Effector memory CD8-positive, alpha-beta T cell (primary cell): ENCODE results near the gene CD84.
A peak's percentile ranks its signal among the peaks of the same experiment; 100 is the strongest.
"Not testable (repeated sequence)": the region's sequence is repeated elsewhere in the genome, so short reads cannot be mapped to it uniquely, and the experiment has no call there.

Source experiments
- ATAC-seq: fragments of 150-1000 bp; cut with Tn5 transposase; replicated peaks from 2 replicates; pipeline ENCODE4 v1.10.0; 2021; ENCODE audit warnings: mild to moderate bottlenecking, moderate library complexity
- DNase-seq, 3 experiments: peaks; one replicate each; pipeline ENCODE4 v3.0.0; 2021
- H3K27ac Mint-ChIP-seq, 2 donors: one replicate each; pipeline ENCODE4 v1.8.0; 2022; ENCODE audit warnings: mild to moderate bottlenecking in 2 of 2, mixed read lengths in 2 of 2, moderate library complexity in 2 of 2
- H3K27me3 Mint-ChIP-seq, 2 donors: one replicate each; pipeline ENCODE4 v1.8.0; 2022; ENCODE audit warnings: mixed read lengths in 2 of 2
- H3K36me3 Mint-ChIP-seq: one replicate; pipeline ENCODE4 v1.8.0; 2022; ENCODE audit warnings: mild to moderate bottlenecking, moderate library complexity, mixed read lengths; ENCODE audit not compliant: insufficient read depth
- H3K4me1 Mint-ChIP-seq, 2 donors: one replicate each; pipeline ENCODE4 v1.8.0; 2022; ENCODE audit warnings: low read depth in 2 of 2, mixed read lengths in 2 of 2
- H3K4me3 Mint-ChIP-seq, 2 donors: one replicate each; pipeline ENCODE4 v1.8.0; 2022; ENCODE audit warnings: mild to moderate bottlenecking in 2 of 2, mixed read lengths in 2 of 2, moderate library complexity in 2 of 2
- H3K9me3 Mint-ChIP-seq, 2 donors: one replicate each; pipeline ENCODE4 v1.8.0; 2022; ENCODE audit warnings: mixed read lengths in 2 of 2

Gene CD84

DNA sequence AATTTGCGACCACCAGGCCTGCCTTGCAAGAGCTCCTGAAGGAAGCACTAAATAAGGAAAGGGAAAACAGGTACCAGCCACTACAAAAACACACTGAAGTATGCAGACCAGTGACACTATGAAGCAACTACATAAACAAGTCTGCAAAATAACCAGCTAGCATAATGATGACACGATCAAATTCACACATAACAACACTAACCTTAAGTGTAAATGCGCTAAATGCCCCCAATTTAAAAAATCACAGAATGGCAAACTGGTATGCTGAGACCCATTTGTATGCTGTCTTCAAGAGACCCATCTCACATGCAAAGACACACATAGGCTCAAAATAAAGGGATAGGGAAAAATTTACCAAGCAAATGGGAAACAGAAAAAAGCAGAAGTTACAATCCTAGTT lies 19.9 kb downstream of the CD84 start:
- peaks cover 39% of the 10 kb centered on the region for H3K36me3 Mint-ChIP-seq

GRCh38 chr1:160558660-160559380 lies 20.5 kb downstream of the CD84 start:
- ATAC-seq (peak; percentile 38), DNase-seq (no peak)
- Mint-ChIP-seq H3K27me3 (no peaks in the 10 kb centered on the region), H3K4me3 (peak overlapping the region; percentile 68 to 81), H3K27ac (peak overlapping the region; percentile 91 to 97), H3K36me3 (peaks cover 39% of the 10 kb centered on the region), H3K9me3 (peaks cover 0 to 2% of the 10 kb centered on the region in 2 donors), H3K4me1 (peaks cover 57 to 75% of the 10 kb centered on the region in 2 donors)

More for the DNA sequence above, 19.9 kb downstream of the CD84 start:
- not testable (repeated sequence) for H3K9me3 Mint-ChIP-seq, DNase-seq, H3K27me3 Mint-ChIP-seq
- Mint-ChIP-seq H3K27ac (peak overlapping the region; percentile 91 to 97), H3K4me3 (peak overlapping the region; percentile 68 to 81), H3K4me1 (peaks cover 59 to 75% of the 10 kb centered on the region in 2 donors)
- ATAC-seq = peak; percentile 64

- peak overlapping the region; percentile 46 to 78 for H3K27ac Mint-ChIP-seq
- H3K4me1 Mint-ChIP-seq = peaks cover 36 to 67% of the 10 kb centered on the region in 2 donors
- no peak for DNase-seq
- no peaks in the 10 kb centered on the region for H3K9me3 Mint-ChIP-seq
- no peak for ATAC-seq
- H3K4me3 Mint-ChIP-seq = no peak overlapping the region
- peaks cover 45% of the 10 kb centered on the region for H3K36me3 Mint-ChIP-seq
- H3K27me3 Mint-ChIP-seq = no peaks in the 10 kb centered on the region
Measured at GRCh38 chr1:160553778-160554177, 25.5 kb downstream of the CD84 start.

DNA sequence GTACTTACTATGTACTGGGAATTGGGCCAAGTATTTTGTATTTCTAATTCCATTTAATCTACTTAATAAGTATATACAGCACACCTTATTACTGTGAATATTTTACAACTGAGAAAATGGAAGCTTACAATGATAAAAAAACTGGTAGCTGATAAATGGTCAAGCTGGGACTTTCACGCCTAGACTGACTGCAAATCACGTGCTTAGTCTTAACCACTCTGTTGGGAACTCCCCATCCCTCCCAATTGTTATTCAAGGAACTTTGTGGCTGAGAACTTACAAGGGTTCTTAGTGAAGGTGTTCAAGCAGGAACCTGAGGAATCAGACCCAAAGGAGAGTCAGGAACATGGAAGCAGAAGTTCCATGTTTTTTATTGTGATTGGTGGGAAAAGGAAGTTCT lies 26.9 kb downstream of the CD84 start:
- DNase-seq (no peak), ATAC-seq (no peak)
- Mint-ChIP-seq H3K4me3 (no peak overlapping the region), H3K36me3 (peaks cover 46% of the 10 kb centered on the region), H3K4me1 (peaks cover 27 to 64% of the 10 kb centered on the region in 2 donors), H3K9me3 (no peaks in the 10 kb centered on the region), H3K27me3 (no peaks in the 10 kb centered on the region), H3K27ac (peak overlapping the region in 1 of 2 donors; percentile 78)

- H3K4me1 Mint-ChIP-seq = peaks cover 25 to 52% of the 10 kb centered on the region in 2 donors
- peak; percentile 68 for ATAC-seq
- H3K27me3 Mint-ChIP-seq = no peaks in the 10 kb centered on the region
- DNase-seq = peak; percentile 38 to 45 (median 40)
- H3K4me3 Mint-ChIP-seq = no peak overlapping the region
- H3K27ac Mint-ChIP-seq = peak overlapping the region in 1 of 2 donors; percentile 78
- no peaks in the 10 kb centered on the region for H3K9me3 Mint-ChIP-seq
- peaks cover 50% of the 10 kb centered on the region for H3K36me3 Mint-ChIP-seq
Measured at GRCh38 chr1:160550572-160551034, 28.7 kb downstream of the CD84 start.

- Mint-ChIP-seq H3K9me3 (no peaks in the 10 kb centered on the region), H3K27me3 (no peaks in the 10 kb centered on the region), H3K36me3 (peaks cover 43% of the 10 kb centered on the region), H3K4me1 (peaks cover 27 to 52% of the 10 kb centered on the region in 2 donors), H3K4me3 (no peak overlapping the region), H3K27ac (peak overlapping the region in 1 of 2 donors; percentile 91)
- ATAC-seq (no peak), DNase-seq (no peak)
Measured at GRCh38 chr1:160549665-160550006, 29.7 kb downstream of the CD84 start.

DNA sequence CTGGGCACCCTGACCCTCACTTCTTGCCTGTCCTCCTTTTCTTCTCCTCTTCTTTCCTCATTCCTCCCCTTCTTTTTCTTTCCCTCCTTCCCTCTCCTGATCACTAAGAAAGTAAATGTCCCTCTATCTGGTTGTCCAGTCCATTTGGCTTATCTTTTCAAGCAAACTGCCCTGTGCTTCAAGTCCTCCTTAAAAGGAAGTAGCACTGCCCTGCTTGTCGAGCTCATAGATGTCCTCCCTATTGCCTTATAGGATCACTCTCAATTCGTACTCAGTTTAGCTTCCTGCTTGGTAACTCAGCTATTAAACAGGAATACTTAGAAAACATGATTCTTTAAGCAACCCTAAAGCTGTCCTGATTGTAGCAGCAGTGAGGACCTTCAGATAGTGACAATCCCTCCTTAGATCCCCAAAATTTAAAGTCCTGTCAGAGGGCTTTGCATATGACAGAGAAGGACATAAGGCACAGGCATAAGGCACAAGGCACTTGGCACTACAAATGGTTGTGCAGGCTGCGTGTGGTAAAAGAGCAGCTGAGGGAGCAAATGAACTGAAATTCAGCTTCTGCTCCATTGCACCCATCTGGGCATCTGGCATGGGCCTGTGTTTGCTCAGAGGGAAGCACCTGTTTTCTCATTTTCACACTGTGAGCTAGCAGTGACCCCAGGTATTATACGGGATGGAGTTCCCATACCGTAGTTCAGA lies 30.2 kb downstream of the CD84 start:
- no peaks in the 10 kb centered on the region for H3K27me3 Mint-ChIP-seq
- peaks cover 28 to 54% of the 10 kb centered on the region in 2 donors for H3K4me1 Mint-ChIP-seq
- DNase-seq (no peak), ATAC-seq (peak; percentile 32)
- H3K4me3 Mint-ChIP-seq = no peak overlapping the region
- H3K27ac Mint-ChIP-seq = peak overlapping the region in 1 of 2 donors; percentile 91
- no peaks in the 10 kb centered on the region for H3K9me3 Mint-ChIP-seq
- peaks cover 39% of the 10 kb centered on the region for H3K36me3 Mint-ChIP-seq

DNA sequence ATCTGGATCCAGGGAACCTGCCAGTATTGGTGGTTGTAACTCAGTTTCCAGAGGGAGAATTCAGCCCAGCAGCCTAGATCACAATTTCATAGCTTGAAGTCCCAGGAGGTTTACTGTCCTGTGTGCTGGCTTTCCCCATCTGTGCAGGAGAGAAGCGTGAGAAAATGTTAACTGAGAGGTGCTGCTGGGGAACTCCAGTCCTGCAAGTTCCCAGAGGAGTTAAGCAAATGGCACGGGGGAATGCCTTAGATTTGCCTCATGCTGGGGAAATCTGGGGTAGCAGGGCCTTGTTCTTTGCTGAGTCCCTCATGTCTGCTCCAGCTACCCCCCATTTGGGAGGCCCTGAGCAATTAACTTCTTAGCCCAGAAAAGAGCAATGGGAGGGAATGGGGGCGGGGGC lies 31.1 kb downstream of the CD84 start:
- ATAC-seq = no peak
- H3K27ac Mint-ChIP-seq = peak overlapping the region; percentile 65 to 91
- H3K36me3 Mint-ChIP-seq = peaks cover 32% of the 10 kb centered on the region
- H3K4me3 Mint-ChIP-seq = no peak overlapping the region
- DNase-seq = no peak
- no peaks in the 10 kb centered on the region for H3K27me3 Mint-ChIP-seq
- no peaks in the 10 kb centered on the region for H3K9me3 Mint-ChIP-seq
- H3K4me1 Mint-ChIP-seq = peaks cover 23 to 46% of the 10 kb centered on the region in 2 donors

- Mint-ChIP-seq H3K9me3 (no peaks in the 10 kb centered on the region), H3K4me3 (no peak overlapping the region), H3K36me3 (peaks cover 25% of the 10 kb centered on the region), H3K27ac (peak overlapping the region; percentile 15 to 91), H3K4me1 (peaks cover 19 to 43% of the 10 kb centered on the region in 2 donors), H3K27me3 (no peaks in the 10 kb centered on the region)
- DNase-seq (no peak), ATAC-seq (no peak)
Measured at GRCh38 chr1:160547422-160547821, 31.9 kb downstream of the CD84 start.

DNA sequence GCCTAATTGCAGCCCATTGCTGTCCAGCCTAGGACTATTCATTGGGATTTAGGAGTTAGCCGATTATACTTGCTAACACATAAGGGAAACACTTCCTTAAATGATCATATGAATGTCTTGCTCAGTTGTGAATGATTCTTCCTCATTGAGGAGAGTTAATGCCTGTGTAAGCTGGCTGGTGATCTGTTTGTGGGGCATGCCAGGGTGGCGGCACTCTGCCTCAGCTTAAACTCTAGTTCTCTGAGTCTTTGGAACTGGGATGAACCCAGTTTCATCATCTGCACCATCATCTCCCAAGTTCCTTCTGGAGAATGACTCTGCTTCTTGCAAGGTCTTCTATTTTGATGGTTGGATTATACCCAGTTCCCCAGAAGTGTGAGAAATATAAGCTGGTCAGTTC lies 32.4 kb downstream of the CD84 start:
- Mint-ChIP-seq H3K4me1 (peaks cover 22 to 42% of the 10 kb centered on the region in 2 donors), H3K36me3 (peaks cover 23% of the 10 kb centered on the region), H3K27me3 (no peaks in the 10 kb centered on the region), H3K4me3 (no peak overlapping the region), H3K27ac (peak overlapping the region; percentile 15 to 91), H3K9me3 (no peaks in the 10 kb centered on the region)
- DNase-seq (no peak), ATAC-seq (no peak)

- DNase-seq (peak in 1 of 3 experiments; percentile 33), ATAC-seq (peak; percentile 25)
- Mint-ChIP-seq H3K27me3 (no peaks in the 10 kb centered on the region), H3K9me3 (no peaks in the 10 kb centered on the region), H3K27ac (peak overlapping the region in 1 of 2 donors; percentile 15), H3K36me3 (peaks cover 11% of the 10 kb centered on the region), H3K4me3 (peak overlapping the region in 1 of 2 donors; percentile 10), H3K4me1 (peaks cover 42 to 52% of the 10 kb centered on the region in 2 donors)
Measured at GRCh38 chr1:160544647-160545046, 34.6 kb downstream of the CD84 start.

GRCh38 chr1:160542303-160542945 lies 36.9 kb downstream of the CD84 start:
- ATAC-seq = no peak
- Mint-ChIP-seq H3K27me3 (no peaks in the 10 kb centered on the region), H3K36me3 (peaks cover 5% of the 10 kb centered on the region), H3K4me1 (peaks cover 47 to 57% of the 10 kb centered on the region in 2 donors), H3K4me3 (no peak overlapping the region), H3K9me3 (no peaks in the 10 kb centered on the region), H3K27ac (peak overlapping the region; percentile 89 to 95)
- DNase-seq = no peak

GRCh38 chr1:160541622-160542302 lies 37.5 kb downstream of the CD84 start:
- Mint-ChIP-seq H3K27ac (peak overlapping the region; percentile 89 to 95), H3K4me3 (peak overlapping the region; percentile 3 to 72), H3K9me3 (no peaks in the 10 kb centered on the region), H3K36me3 (peaks cover 5% of the 10 kb centered on the region), H3K4me1 (peaks cover 44 to 56% of the 10 kb centered on the region in 2 donors), H3K27me3 (no peaks in the 10 kb centered on the region)
- DNase-seq (no peak), ATAC-seq (no peak)
